GM23248 (cell line): ENCODE data around the gene LHFPL2. TPM values are rescaled to one million over a fixed set of nuclear protein-coding genes. Genes with fewer than 3 reads are reported as not detected.

ENCODE experiments used
- DNase-seq: peaks from one replicate; pipeline ENCODE4 v3.0.0-alpha.2; 2015
- H2AFZ ChIP-seq: fragments of 200-600 bp; sonication (generic); 2 replicates; pipeline ENCODE4 v1.6.1; 2016; ENCODE audit warnings: antibody characterized with exemption
- H3F3A ChIP-seq: fragments of 200-600 bp; sonication (generic); 2 replicates; pipeline ENCODE4 v1.6.1; 2016; ENCODE audit warnings: mild to moderate bottlenecking, antibody characterized with exemption, mixed run types; ENCODE audit not compliant: insufficient read depth
- H3K27ac ChIP-seq: fragments of 200-600 bp; sonication (generic); 2 replicates; pipeline ENCODE4 v1.5.1; 2016; ENCODE audit warnings: mild to moderate bottlenecking
- H3K27me3 ChIP-seq: fragments of 200-600 bp; sonication (generic); replicated peaks from 2 replicates; pipeline ENCODE4 v1.6.1; 2016; ENCODE audit warnings: mild to moderate bottlenecking; ENCODE audit not compliant: insufficient read depth
- H3K36me3 ChIP-seq: fragments of 200-600 bp; sonication (generic); 2 replicates; pipeline ENCODE4 v1.6.1; 2016; ENCODE audit warnings: low read depth, mild to moderate bottlenecking
- H3K4me1 ChIP-seq: fragments of 200-600 bp; sonication (generic); 2 replicates; pipeline ENCODE4 v1.6.1; 2016; ENCODE audit warnings: mild to moderate bottlenecking; ENCODE audit not compliant: insufficient read depth
- H3K4me2 ChIP-seq: fragments of 200-600 bp; sonication (generic); one replicate; pipeline ENCODE4 v1.6.1; 2016; ENCODE audit warnings: mild to moderate bottlenecking; ENCODE audit not compliant: unreplicated experiment
- H3K4me3 ChIP-seq: fragments of 200-600 bp; sonication (generic); 2 replicates; pipeline ENCODE4 v1.5.1; 2016; ENCODE audit warnings: mild to moderate bottlenecking
- H3K79me2 ChIP-seq: fragments of 200-600 bp; sonication (generic); 2 replicates; pipeline ENCODE4 v1.6.1; 2016; ENCODE audit warnings: mild to moderate bottlenecking; ENCODE audit not compliant: insufficient read depth
- H3K9ac ChIP-seq: fragments of 200-600 bp; sonication (generic); 2 replicates; pipeline ENCODE4 v1.6.1; 2016; ENCODE audit warnings: mild to moderate bottlenecking
- H3K9me2 ChIP-seq: fragments of 200-600 bp; sonication (generic); 2 replicates; pipeline ENCODE4 v1.6.1; 2016; ENCODE audit warnings: mixed run types, mild to moderate bottlenecking, moderate library complexity; ENCODE audit not compliant: insufficient read depth
- H3K9me3 ChIP-seq: fragments of 200-600 bp; sonication (generic); one replicate; pipeline ENCODE4 v1.6.1; 2017; ENCODE audit warnings: low read depth
- H4K20me1 ChIP-seq: fragments of 200-600 bp; sonication (generic); 2 replicates; pipeline ENCODE4 v1.6.0; 2016; ENCODE audit not compliant: insufficient read depth
- EZH2 ChIP-seq: fragments of 200-600 bp; sonication (generic); IDR thresholded peaks from 2 replicates; pipeline ENCODE4 v1.6.1; 2018; ENCODE audit warnings: antibody characterized with exemption, mild to moderate bottlenecking; ENCODE audit not compliant: insufficient read depth, poor library complexity, severe bottlenecking
- EZH2phosphoT487 ChIP-seq: fragments of 200-600 bp; sonication (generic); IDR thresholded peaks from 2 replicates; pipeline ENCODE4 v1.6.1; 2018; ENCODE audit warnings: antibody characterized with exemption, moderate library complexity, mild to moderate bottlenecking, low read depth; ENCODE audit not compliant: insufficient read depth
- WGBS, 2 experiments: methylation state at CpG; one replicate each; pipeline ENCODE4 v1.1.6; 2015 to 2017; ENCODE audit warnings: low lambda C conversion rate in 2 of 2, low coverage in 1 of 2; ENCODE audit errors: missing lambda C conversion rate in 2 of 2; 5-methylcytosine and 5-hydroxymethylcytosine counted together
- in situ Hi-C: fragments of 300-500 bp; cut with MboI; formaldehyde crosslinking; loops from 2 replicates; pipeline ENCODE4 v1.15.0; 2020
- polyA plus RNA-seq: library from polyadenylated mRNA; unstranded; fragments of >200 nt; fragmentation: Nextera tagmentation; extraction: Ambion mirVana; gene quantifications from 2 replicates; pipeline ENCODE4 v1.2.1, GENCODE V29; 2016
- total RNA-seq: library from RNA; depleted of rRNA; stranded (reverse); fragments of >200 nt; shearing (Covaris generic); gene quantifications from 2 replicates; pipeline ENCODE4 v1.2.3, GENCODE V29; 2014

Gene LHFPL2
- total and polyA plus RNA-seq, 2 experiments from 2014 or later = 8.0 to 13.7 TPM

- in situ Hi-C loops = no loop called here
- Histone ChIP-seq H3K27me3 (no peaks in the 10 kb centered on the region), H2AFZ (no peak overlapping the region), H4K20me1 (no peaks in the 10 kb centered on the region), H3K27ac (no peak overlapping the region), H3K4me3 (no peak overlapping the region), H3K79me2 (no peaks in the 10 kb centered on the region), H3K9ac (no peak overlapping the region), H3K9me3 (no peaks in the 10 kb centered on the region), H3K36me3 (no peaks in the 10 kb centered on the region), H3K4me1 (0 out of 2 replicates have a peak, but pooled peaks cover under 1% of the 10 kb centered on the region), H3K9me2 (no peaks in the 10 kb centered on the region), H3F3A (peaks cover 3% of the 10 kb centered on the region; the same call in 1 of the 2 replicates), H3K4me2 (no peak overlapping the region)
- 77 to 89% methylated on average over 2 of the region's 2 CpGs for WGBS, 2 experiments
- no peak for TF ChIP-seq EZH2
- TF ChIP-seq EZH2phosphoT487 = no peak
- no peak for DNase-seq
Observed at GRCh38 chr5:78672154-78672553, 23.6 kb upstream of the LHFPL2 start.

- Histone ChIP-seq H3K36me3 (no peaks in the 10 kb centered on the region), H3K27me3 (no peaks in the 10 kb centered on the region), H3K79me2 (no peaks in the 10 kb centered on the region), H3F3A (no peaks in the 10 kb centered on the region), H3K9ac (no peak overlapping the region), H2AFZ (no peak overlapping the region), H3K27ac (no peak overlapping the region), H3K4me2 (no peak overlapping the region), H3K9me3 (no peaks in the 10 kb centered on the region), H3K4me3 (no peak overlapping the region), H3K9me2 (no peaks in the 10 kb centered on the region), H3K4me1 (no peaks in the 10 kb centered on the region), H4K20me1 (no peaks in the 10 kb centered on the region)
- no peak for TF ChIP-seq EZH2phosphoT487
- TF ChIP-seq EZH2 = no peak
- 15 to 22% methylated on average over 4 of the region's 4 CpGs for WGBS, 2 experiments
- in situ Hi-C loops = no loop called here
- DNase-seq = no peak
Observed at GRCh38 chr5:78671609-78672008, 23.0 kb upstream of the LHFPL2 start.

- H3K9me2 ChIP-seq = no peaks in the 10 kb centered on the region
- TF ChIP-seq EZH2 (no peak), EZH2phosphoT487 (no peak)
- no peaks in the 10 kb centered on the region for H3K27me3 ChIP-seq
- no peak overlapping the region for H2AFZ ChIP-seq
- no peaks in the 10 kb centered on the region for H3K9me3 ChIP-seq
- no peak overlapping the region for H3K27ac ChIP-seq
- no peak overlapping the region for H3K4me3 ChIP-seq
- H3K4me1 ChIP-seq = no peaks in the 10 kb centered on the region
- no peak for DNase-seq
- no peaks in the 10 kb centered on the region for H3K36me3 ChIP-seq
- H3K9ac ChIP-seq = no peak overlapping the region
- H3F3A ChIP-seq = no peaks in the 10 kb centered on the region
- no peaks in the 10 kb centered on the region for H3K79me2 ChIP-seq
- H4K20me1 ChIP-seq = no peaks in the 10 kb centered on the region
- no peak overlapping the region for H3K4me2 ChIP-seq
- in situ Hi-C loops = no loop called here
- WGBS, 2 experiments = 85 to 88% methylated on average over 2 of the region's 2 CpGs
Observed at GRCh38 chr5:78670701-78671269, 22.2 kb upstream of the LHFPL2 start.

DNA sequence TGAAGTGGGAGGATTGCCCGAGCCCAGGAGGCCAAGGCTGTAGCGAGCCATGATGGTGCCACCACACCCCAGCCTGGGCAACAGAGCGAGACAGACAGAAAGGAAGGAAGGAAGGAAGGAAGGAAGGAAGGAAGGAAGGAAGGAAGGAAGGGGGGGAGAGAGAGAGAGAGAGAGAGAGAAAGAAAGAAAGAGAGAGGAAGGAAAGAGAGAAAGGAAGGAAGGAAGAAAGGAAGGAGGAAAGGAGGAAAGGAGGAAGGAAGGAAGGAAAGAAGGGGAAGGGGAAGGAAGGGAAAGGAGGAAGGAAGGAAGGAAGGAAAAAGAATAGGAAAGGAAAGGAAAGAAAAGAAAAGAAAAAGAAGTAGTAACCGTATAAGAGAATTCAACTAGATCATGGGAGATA lies 20.8 kb upstream of the LHFPL2 start:
- no peaks in the 10 kb centered on the region for H3K9me3 ChIP-seq

More for the DNA sequence above, 20.8 kb upstream of the LHFPL2 start:
- H3K27me3 ChIP-seq = no peaks in the 10 kb centered on the region
- no peaks in the 10 kb centered on the region for H3K36me3 ChIP-seq
- WGBS, 2 experiments = 92 to 96% methylated on average over 4 of the region's 4 CpGs
- TF ChIP-seq EZH2 (no peak), EZH2phosphoT487 (no peak)
- H3K4me3 ChIP-seq = no peak overlapping the region
- in situ Hi-C loops = no loop called here
- no peak overlapping the region for H3K4me2 ChIP-seq
- H3K9ac ChIP-seq = no peak overlapping the region
- no peaks in the 10 kb centered on the region for H3K79me2 ChIP-seq
- no peak overlapping the region for H3K27ac ChIP-seq
- H3K9me2 ChIP-seq = no peaks in the 10 kb centered on the region
- H3F3A ChIP-seq = no peaks in the 10 kb centered on the region
- no peaks in the 10 kb centered on the region for H4K20me1 ChIP-seq
- H2AFZ ChIP-seq = no peak overlapping the region
- DNase-seq = no peak
- H3K4me1 ChIP-seq = no peaks in the 10 kb centered on the region
